NT2/D1 (cell line): ENCODE results near the gene GCNT1.

Source experiments
- SUZ12 ChIP-seq: IDR thresholded peaks from 2 replicates; pipeline ENCODE4 v1.6.1; 2011; ENCODE audit not compliant: insufficient read length, insufficient read depth; ENCODE audit errors: extremely low read depth
- YY1 ChIP-seq: IDR thresholded peaks from 2 replicates; pipeline ENCODE4 v1.6.1; 2011; ENCODE audit not compliant: insufficient read length, insufficient read depth
- ZNF274 ChIP-seq: IDR thresholded peaks from 2 replicates; pipeline ENCODE4 v1.6.1; 2011; ENCODE audit warnings: mild to moderate bottlenecking, low read depth, low read length

- TF ChIP-seq YY1 (no peak), ZNF274 (no peak), SUZ12 (no peak)
Observed at GRCh38 chr9:76526026-76526425, 67.0 kb downstream of the GCNT1 start.
